Ovary (tissue), 3 donors: ENCODE measurements around the gene TMEM54.

Experiments used
- CTCF ChIP-seq, 3 donors: fragments of 450-650 bp in 2 of 3; fragments of 200-600 bp in 1 of 3; IDR thresholded peaks; one replicate each; pipeline versions ENCODE4 v1.5.1 to v1.8.0; 2016 to 2022; ENCODE audit warnings: antibody characterized with exemption in 3 of 3, mild to moderate bottlenecking in 1 of 3
- EP300 ChIP-seq: sonication (generic); formaldehyde crosslinking; IDR thresholded peaks from one replicate; pipeline ENCODE4 v1.6.1; 2017; ENCODE audit warnings: antibody characterized with exemption
- POLR2A ChIP-seq: fragments of 450-650 bp; IDR thresholded peaks from one replicate; pipeline ENCODE4 v1.6.1; 2017; ENCODE audit warnings: antibody characterized with exemption, mild to moderate bottlenecking, moderate library complexity
- donor health status: DM: no; HTN: no; CAD: no.

GRCh38 chr1:32884032-32884372, 17.2 kb downstream of the TMEM54 start:
- TF ChIP-seq POLR2A (no peak), CTCF (IDR thresholded peaks at IDR 0.05) (no peak), EP300 (no peak)
